KOPT-K1 (cell line): ENCODE results near the gene OR2L5.

Experiments
- H3K27ac ChIP-seq: fragments of 200-600 bp; sonication (generic); 2 replicates; pipeline ENCODE4 v1.5.1; 2016; ENCODE audit warnings: antibody characterized with exemption, mild to moderate bottlenecking, low read depth, low read length; ENCODE audit not compliant: poor library complexity, severe bottlenecking
- H3K36me3 ChIP-seq: fragments of 200-600 bp; sonication (generic); 2 replicates; pipeline ENCODE4 v1.5.1; 2017; ENCODE audit warnings: antibody characterized with exemption, mild to moderate bottlenecking, low read length, moderate library complexity; ENCODE audit not compliant: insufficient read depth
- H3K9me3 ChIP-seq: fragments of 200-600 bp; sonication (generic); 2 replicates; pipeline ENCODE4 v1.5.1; 2017; ENCODE audit warnings: antibody characterized with exemption, low read length, mild to moderate bottlenecking; ENCODE audit not compliant: insufficient read depth, poor library complexity, severe bottlenecking

Gene OR2L5, protein sequence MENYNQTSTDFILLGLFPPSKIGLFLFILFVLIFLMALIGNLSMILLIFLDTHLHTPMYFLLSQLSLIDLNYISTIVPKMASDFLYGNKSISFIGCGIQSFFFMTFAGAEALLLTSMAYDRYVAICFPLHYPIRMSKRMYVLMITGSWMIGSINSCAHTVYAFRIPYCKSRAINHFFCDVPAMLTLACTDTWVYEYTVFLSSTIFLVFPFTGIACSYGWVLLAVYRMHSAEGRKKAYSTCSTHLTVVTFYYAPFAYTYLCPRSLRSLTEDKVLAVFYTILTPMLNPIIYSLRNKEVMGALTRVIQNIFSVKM

GRCh38 chr1:248013229-248013710, at the start of gene OR2L5:
Gene OR2L5, plus strand, starts transcription at chr1:248013660. Its CDS starts 8,288 bp downstream, at chr1:248021948.
- Histone ChIP-seq H3K9me3 (no peaks in the 10 kb centered on the region), H3K27ac (no peak within 1 kb of the TSS), H3K36me3 (no peaks in the 10 kb centered on the region)

GRCh38 chr1:247964933-247965332, 48.5 kb upstream of the OR2L5 start, which contains the start of gene OR2AK2:
Gene OR2AK2, plus strand, starts transcription at chr1:247965233. Its CDS starts 144 bp downstream, at chr1:247965377.
- no peaks in the 10 kb centered on the region for H3K9me3 ChIP-seq

GRCh38 chr1:247966532-247967204, 46.8 kb upstream of the OR2L5 start:
- H3K27ac ChIP-seq, result no peak overlapping the region
- H3K36me3 ChIP-seq, result no peaks in the 10 kb centered on the region

More at GRCh38 chr1:247964933-247965332, 48.5 kb upstream of the OR2L5 start, which contains the start of gene OR2AK2:
- Histone ChIP-seq H3K36me3 (no peaks in the 10 kb centered on the region), H3K27ac (no peak within 1 kb of the TSS)

GRCh38 chr1:247992986-247993385, 20.5 kb upstream of the OR2L5 start:
- no peak overlapping the region for H3K27ac ChIP-seq
- H3K9me3 ChIP-seq, result no peaks in the 10 kb centered on the region
- H3K36me3 ChIP-seq, result no peaks in the 10 kb centered on the region

More at GRCh38 chr1:247966532-247967204, 46.8 kb upstream of the OR2L5 start:
- no peaks in the 10 kb centered on the region for H3K9me3 ChIP-seq

GRCh38 chr1:247998811-247999210, 14.6 kb upstream of the OR2L5 start:
- no peak overlapping the region for H3K27ac ChIP-seq
- no peaks in the 10 kb centered on the region for H3K9me3 ChIP-seq
- no peaks in the 10 kb centered on the region for H3K36me3 ChIP-seq

GRCh38 chr1:248000169-248000568, 13.3 kb upstream of the OR2L5 start:
- H3K27ac ChIP-seq, result no peak overlapping the region
- H3K9me3 ChIP-seq, result no peaks in the 10 kb centered on the region
- no peaks in the 10 kb centered on the region for H3K36me3 ChIP-seq

DNA sequence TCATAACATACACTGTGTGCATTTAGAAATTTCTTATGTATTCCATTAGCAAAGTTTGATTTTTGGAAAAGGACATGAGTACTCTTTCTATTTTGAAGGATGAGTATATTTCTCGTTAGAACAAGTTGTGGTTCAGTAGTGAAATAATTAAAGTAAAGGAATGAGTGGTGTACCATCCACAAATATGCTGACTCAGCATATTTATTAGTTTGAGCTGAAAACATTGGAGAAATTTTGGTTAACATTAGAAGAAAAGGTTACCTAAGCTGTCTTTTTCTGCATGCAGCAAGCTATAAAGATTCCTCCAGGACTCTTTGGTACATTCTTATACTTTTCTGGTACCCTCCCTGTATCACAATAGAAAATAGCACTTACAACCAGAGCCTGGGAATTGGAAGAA, 5.7 kb upstream of the OR2L5 start:
- no peaks in the 10 kb centered on the region for H3K36me3 ChIP-seq
- H3K9me3 ChIP-seq, result no peaks in the 10 kb centered on the region
- no peak overlapping the region for H3K27ac ChIP-seq

DNA sequence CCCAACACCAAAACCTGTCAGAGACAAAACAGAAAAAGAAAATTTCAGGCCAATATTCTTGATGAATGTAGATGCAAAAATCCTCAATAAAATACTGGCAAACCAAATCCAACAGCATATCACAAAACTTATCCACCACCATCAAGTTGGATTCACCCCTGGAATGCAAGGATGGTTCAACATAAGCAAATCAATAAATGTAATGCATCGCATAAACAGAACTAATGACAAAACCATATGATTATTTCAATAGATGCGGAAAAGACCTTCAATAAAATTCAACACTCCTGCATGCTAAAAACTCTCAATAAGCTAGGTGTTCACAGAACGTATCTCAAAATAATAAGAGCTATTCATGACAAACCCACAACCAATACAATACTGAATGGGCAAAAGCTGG, 3.8 kb upstream of the OR2L5 start:
- no peaks in the 10 kb centered on the region for H3K36me3 ChIP-seq
- no peaks in the 10 kb centered on the region for H3K9me3 ChIP-seq
- H3K27ac ChIP-seq, result no peak overlapping the region

GRCh38 chr1:248015803-248016202, 2.3 kb downstream of the OR2L5 start:
- Histone ChIP-seq H3K27ac (no peak overlapping the region), H3K36me3 (no peaks in the 10 kb centered on the region), H3K9me3 (no peaks in the 10 kb centered on the region)

- no peaks in the 10 kb centered on the region for H3K9me3 ChIP-seq
- no peaks in the 10 kb centered on the region for H3K36me3 ChIP-seq
- no peak within 1 kb of the TSS for H3K27ac ChIP-seq
Measured at GRCh38 chr1:248029770-248030169, 16.3 kb downstream of the OR2L5 start, which contains the start of gene OR2L2. Gene OR2L2, plus strand, starts transcription at chr1:248030070. Its CDS starts 8,198 bp downstream, at chr1:248038268.

GRCh38 chr1:248045209-248045608, 31.7 kb downstream of the OR2L5 start:
- Histone ChIP-seq H3K36me3 (no peaks in the 10 kb centered on the region), H3K27ac (no peak overlapping the region), H3K9me3 (no peaks in the 10 kb centered on the region)

GRCh38 chr1:248046536-248046935, 33.1 kb downstream of the OR2L5 start, which contains the start of gene OR2L3:
Gene OR2L3, plus strand, starts transcription at chr1:248046836. Its CDS starts 13,846 bp downstream, at chr1:248060682.
- H3K27ac ChIP-seq, result no peak within 1 kb of the TSS
- H3K36me3 ChIP-seq, result no peaks in the 10 kb centered on the region
- no peaks in the 10 kb centered on the region for H3K9me3 ChIP-seq

GRCh38 chr1:248047008-248047407, 33.5 kb downstream of the OR2L5 start:
- Histone ChIP-seq H3K9me3 (no peaks in the 10 kb centered on the region), H3K27ac (no peak overlapping the region), H3K36me3 (no peaks in the 10 kb centered on the region)

DNA sequence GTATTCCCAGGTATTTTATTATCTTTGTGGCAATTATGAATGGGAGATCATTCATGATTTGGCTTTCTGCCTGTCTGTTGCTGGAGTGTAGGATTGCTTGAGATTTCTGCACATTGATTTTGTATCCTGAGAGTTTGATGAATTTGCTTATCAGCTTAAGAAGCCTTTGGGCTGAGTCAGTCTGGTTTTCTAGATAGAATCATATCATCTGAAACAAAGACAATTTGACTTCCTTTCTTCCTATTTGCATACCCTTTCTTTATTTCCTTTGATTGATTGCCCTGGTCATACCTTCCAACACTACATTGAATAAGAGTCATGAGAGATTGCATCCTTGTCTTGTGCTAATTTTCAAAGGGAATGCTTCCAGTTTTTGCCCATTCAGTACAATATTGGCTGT, 41.2 kb downstream of the OR2L5 start:
- Histone ChIP-seq H3K27ac (no peak overlapping the region), H3K36me3 (no peaks in the 10 kb centered on the region), H3K9me3 (no peaks in the 10 kb centered on the region)

GRCh38 chr1:248055261-248055660, 41.8 kb downstream of the OR2L5 start:
- H3K27ac ChIP-seq, result no peak overlapping the region
- H3K36me3 ChIP-seq, result no peaks in the 10 kb centered on the region
- H3K9me3 ChIP-seq, result no peaks in the 10 kb centered on the region
